Keratinocyte (primary cell): Measurements from ENCODE around the gene ZNF709. TPM values are rescaled to one million over a fixed set of nuclear protein-coding genes. Genes with fewer than 3 reads are reported as not detected.
"Not testable (repeated sequence)": the region's sequence is repeated elsewhere in the genome, so short reads cannot be mapped to it uniquely, and the experiment has no call there.

Source experiments
- DNase-seq: peaks from one replicate; pipeline ENCODE4 v3.0.0-alpha.2; 2011; ENCODE audit warnings: low read depth, missing footprints, low spot score
- FAIRE-seq: peaks from 2 replicates; lab custom pipeline; 2011; peaks lifted over from hg19 to GRCh38; lab: Jason Lieb, UNC
- H2AFZ ChIP-seq: 2 replicates; pipeline ENCODE4 v1.6.0; 2012; ENCODE audit warnings: low read length, control low read depth, inconsistent platforms; ENCODE audit not compliant: control insufficient read depth
- H3K27ac ChIP-seq: 2 replicates; pipeline ENCODE4 v1.5.1; 2011; ENCODE audit warnings: low read length; ENCODE audit not compliant: control insufficient read depth, insufficient read depth
- H3K27me3 ChIP-seq: 3 replicates; pipeline ENCODE4 v1.6.0; 2011; ENCODE audit warnings: low read length; ENCODE audit not compliant: control insufficient read depth, insufficient read depth; ENCODE audit errors: extremely low read depth
- H3K36me3 ChIP-seq, 2 experiments: 2 replicates in 1 of 2; 3 replicates in 1 of 2; pipeline ENCODE4 v1.5.1; 2011; ENCODE audit warnings: low read length in 2 of 2, mild to moderate bottlenecking in 1 of 2; ENCODE audit not compliant: control insufficient read depth in 2 of 2, insufficient read depth in 2 of 2; ENCODE audit errors: extremely low read depth in 1 of 2
- H3K4me1 ChIP-seq: 3 replicates; pipeline ENCODE4 v1.5.1; 2011; ENCODE audit warnings: low read length; ENCODE audit not compliant: control insufficient read depth, insufficient read depth; ENCODE audit errors: extremely low read depth
- H3K4me2 ChIP-seq: 3 replicates; pipeline ENCODE4 v1.6.0; 2011; ENCODE audit warnings: low read depth, low read length; ENCODE audit not compliant: control insufficient read depth, insufficient read depth; ENCODE audit errors: extremely low read depth
- H3K4me3 ChIP-seq, 3 experiments: fragments of 200-600 bp in 1 of 3; sonication (generic) in 1 of 3; 2 replicates in 2 of 3; 3 replicates in 1 of 3; pipeline ENCODE4 v1.5.1; 2011 to 2016; ENCODE audit warnings: low read length in 3 of 3, mild to moderate bottlenecking in 3 of 3, control low read depth in 2 of 3, inconsistent platforms in 1 of 3, low read depth in 1 of 3, mixed read lengths in 1 of 3, mixed run types in 1 of 3, moderate library complexity in 1 of 3; ENCODE audit not compliant: control insufficient read depth in 2 of 3, insufficient read depth in 2 of 3; ENCODE audit errors: extremely low read depth in 1 of 3
- H3K79me2 ChIP-seq: 2 replicates; pipeline ENCODE4 v1.6.0; 2012; ENCODE audit warnings: low read length; ENCODE audit not compliant: control insufficient read depth, insufficient read depth
- H3K9ac ChIP-seq: 3 replicates; pipeline ENCODE4 v1.6.0; 2011; ENCODE audit warnings: low read length; ENCODE audit not compliant: control insufficient read depth, insufficient read depth; ENCODE audit errors: extremely low read depth
- H3K9me1 ChIP-seq: 3 replicates; pipeline ENCODE4 v1.6.0; 2011; ENCODE audit warnings: low read length; ENCODE audit not compliant: control insufficient read depth, insufficient read depth; ENCODE audit errors: extremely low read depth
- H3K9me3 ChIP-seq: 2 replicates; pipeline ENCODE4 v1.5.1; 2012; ENCODE audit warnings: low read depth, low read length; ENCODE audit not compliant: control insufficient read depth
- H4K20me1 ChIP-seq: 3 replicates; pipeline ENCODE4 v1.6.0; 2011; ENCODE audit warnings: low read length; ENCODE audit not compliant: control insufficient read depth, insufficient read depth; ENCODE audit errors: extremely low read depth
- EZH2 ChIP-seq: IDR thresholded peaks from one replicate; pipeline ENCODE4 v1.6.1; 2012; ENCODE audit warnings: inconsistent platforms, mild to moderate bottlenecking, low read length, moderate library complexity
- dilution Hi-C: fragments of 300-500 bp; cut with MboI; formaldehyde crosslinking; loops from one replicate; pipeline ENCODE4 v1.7.0; 2020; ENCODE audit warnings: low sequenced_read_pairs; ENCODE audit not compliant: extremely low pct_ligation_motif_present
- polyA plus RNA-seq, 5 experiments: library from polyadenylated mRNA; depleted of rRNA in 3 of 5; stranded (reverse) in 3 of 5; stranded (forward) in 1 of 5; unstranded in 1 of 5; fragments of >200 nt; gene quantifications; 1 replicate in 1 of 5; 2 replicates in 3 of 5; 3 replicates in 1 of 5; pipeline versions ENCODE4 v1.2.1 to v1.2.3, GENCODE V29; 2011 to 2012; ENCODE audit warnings: missing spikeins in 2 of 5, low read depth in 1 of 5, low replicate concordance in 1 of 5
- TF ChIP-seq, protein P1 (sequence below), 3 experiments: IDR thresholded peaks in 1 of 3; conservative IDR thresholded peaks in 1 of 3; optimal IDR thresholded peaks in 1 of 3; 2 replicates in 2 of 3; 3 replicates in 1 of 3; pipeline versions ENCODE3 to v1.5.1; 2011; ENCODE audit warnings: low read length in 3 of 3, mild to moderate bottlenecking in 3 of 3, moderate library complexity in 2 of 3, control low read depth in 1 of 3, inconsistent platforms in 1 of 3; ENCODE audit not compliant: insufficient read depth in 2 of 3; ENCODE audit errors: extremely low read depth in 1 of 3

The ZNF709 gene
- polyA plus RNA-seq, 1 donor (not counting 4 experiments of a cell fraction or from before 2014, with no cell fraction given) = 0.98 TPM

DNA sequence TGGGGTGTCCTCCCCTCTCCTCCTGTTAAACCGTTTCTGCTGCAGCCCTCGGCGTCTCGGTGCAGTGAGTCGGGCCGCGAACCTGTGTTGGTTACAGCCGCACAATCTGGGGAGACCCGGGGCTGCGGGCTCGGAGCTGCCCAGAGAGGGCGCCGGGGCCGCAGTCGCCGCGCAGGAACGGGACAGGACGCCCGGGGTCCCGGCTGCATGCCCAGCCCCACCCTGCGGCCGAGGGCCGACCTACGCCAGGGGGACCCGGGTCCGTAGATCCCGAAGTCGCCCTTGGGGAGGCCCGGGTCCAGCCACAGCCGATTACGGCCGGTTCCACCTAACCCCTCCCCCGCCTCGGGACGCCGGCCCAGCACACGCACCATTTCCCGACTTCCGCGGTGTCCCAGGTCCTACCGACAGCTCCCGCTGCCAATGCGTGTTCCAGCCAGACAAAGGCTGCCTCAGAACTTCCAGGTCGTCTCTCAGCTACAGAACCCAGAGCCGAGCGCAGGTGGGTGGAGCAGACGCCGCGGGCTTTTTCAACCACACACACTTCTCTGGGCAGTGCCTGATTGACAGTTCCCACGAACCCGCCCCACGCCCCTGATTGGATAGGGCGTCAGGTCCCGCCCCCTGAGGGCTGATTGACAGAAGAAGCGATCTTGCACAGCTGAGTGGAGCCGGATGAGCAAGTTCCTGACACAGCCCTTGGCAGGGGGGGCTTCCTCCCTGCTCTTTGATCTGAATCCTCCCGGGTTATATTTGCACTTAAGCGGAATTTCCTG, 43.9 kb downstream of the ZNF709 start, which contains the start of gene ZNF443:
Gene ZNF443, minus strand, starts transcription at position 481 of the 776 bp plus-strand sequence. Its CDS starts 107 bp downstream, at position 374.
- H3K27ac ChIP-seq = peak within 1 kb of the TSS; percentile 31

DNA sequence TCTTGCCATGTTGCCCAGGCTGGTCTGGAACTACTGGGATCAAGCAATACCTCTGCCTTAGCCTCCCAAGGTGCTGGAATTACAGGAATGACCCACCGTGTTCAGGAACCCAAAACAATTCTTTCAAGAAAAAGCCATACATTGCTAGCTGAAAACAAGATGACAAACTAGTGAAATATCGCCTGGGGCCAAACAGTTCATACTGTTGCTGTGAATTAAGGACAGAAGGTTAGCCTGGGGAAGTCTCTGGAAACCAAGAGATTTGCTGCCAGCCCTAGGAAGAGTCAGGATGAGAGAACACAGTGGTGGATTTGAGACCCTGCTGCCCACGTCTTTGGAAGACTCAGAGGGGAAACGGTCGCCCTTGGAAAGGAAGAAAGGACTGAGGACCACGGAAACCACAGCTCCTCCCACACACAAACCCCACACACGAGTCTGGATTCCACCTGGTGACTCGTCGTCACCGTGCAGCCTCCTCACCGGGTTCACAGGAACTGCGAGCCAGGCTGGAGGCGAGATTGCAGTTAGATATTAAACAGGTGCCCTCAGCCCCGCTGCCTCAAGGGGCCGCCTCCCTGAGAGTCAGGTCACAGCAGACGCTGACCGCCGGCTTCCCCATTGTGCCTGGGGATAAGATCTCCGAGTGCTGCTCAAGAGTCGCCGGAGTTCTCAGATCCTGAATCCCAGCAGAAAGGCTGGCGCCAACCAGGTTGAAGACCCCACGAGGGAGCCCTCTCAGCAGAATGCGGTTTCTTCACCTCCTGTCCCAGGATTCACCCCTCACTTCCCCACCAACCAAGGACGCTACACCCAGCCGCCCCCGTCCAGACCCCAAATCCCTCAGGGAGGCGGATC, 44.7 kb downstream of the ZNF709 start:
- H3K27ac ChIP-seq = peak overlapping the region; percentile 31
- peak overlapping the region; percentile 88 for H2AFZ ChIP-seq

More for the DNA sequence above, 43.9 kb downstream of the ZNF709 start, which contains the start of gene ZNF443:
- H2AFZ ChIP-seq = peak within 1 kb of the TSS; percentile 88
- FAIRE-seq = peak; percentile 70
- dilution Hi-C loops = no loop called here
- no peaks in the 10 kb centered on the region for H3K9me3 ChIP-seq
- H4K20me1 ChIP-seq = no peaks in the 10 kb centered on the region
- no peaks in the 10 kb centered on the region for H3K4me1 ChIP-seq
- no peaks in the 10 kb centered on the region for H3K27me3 ChIP-seq
- peak within 1 kb of the TSS; percentile 68 to 78 (median 70) for H3K4me3 ChIP-seq
- peak within 1 kb of the TSS; percentile 74 for H3K9ac ChIP-seq
- H3K79me2 ChIP-seq = no peaks in the 10 kb centered on the region
- H3K4me2 ChIP-seq = peak within 1 kb of the TSS; percentile 80
- H3K36me3 ChIP-seq = no peaks in the 10 kb centered on the region
- H3K9me1 ChIP-seq = no peaks in the 10 kb centered on the region
- peak; percentile 97 for DNase-seq
- no peak for TF ChIP-seq EZH2
- TF ChIP-seq, protein P1, sequence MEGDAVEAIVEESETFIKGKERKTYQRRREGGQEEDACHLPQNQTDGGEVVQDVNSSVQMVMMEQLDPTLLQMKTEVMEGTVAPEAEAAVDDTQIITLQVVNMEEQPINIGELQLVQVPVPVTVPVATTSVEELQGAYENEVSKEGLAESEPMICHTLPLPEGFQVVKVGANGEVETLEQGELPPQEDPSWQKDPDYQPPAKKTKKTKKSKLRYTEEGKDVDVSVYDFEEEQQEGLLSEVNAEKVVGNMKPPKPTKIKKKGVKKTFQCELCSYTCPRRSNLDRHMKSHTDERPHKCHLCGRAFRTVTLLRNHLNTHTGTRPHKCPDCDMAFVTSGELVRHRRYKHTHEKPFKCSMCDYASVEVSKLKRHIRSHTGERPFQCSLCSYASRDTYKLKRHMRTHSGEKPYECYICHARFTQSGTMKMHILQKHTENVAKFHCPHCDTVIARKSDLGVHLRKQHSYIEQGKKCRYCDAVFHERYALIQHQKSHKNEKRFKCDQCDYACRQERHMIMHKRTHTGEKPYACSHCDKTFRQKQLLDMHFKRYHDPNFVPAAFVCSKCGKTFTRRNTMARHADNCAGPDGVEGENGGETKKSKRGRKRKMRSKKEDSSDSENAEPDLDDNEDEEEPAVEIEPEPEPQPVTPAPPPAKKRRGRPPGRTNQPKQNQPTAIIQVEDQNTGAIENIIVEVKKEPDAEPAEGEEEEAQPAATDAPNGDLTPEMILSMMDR (optimal IDR thresholded peaks at IDR 0.05 in 1 of 3, IDR thresholded peaks at IDR 0.05 in 1 of 3, conservative IDR thresholded peaks at IDR 0.05 in 1 of 3; ENCODE audit: extremely low read depth in 1 of 3, insufficient read depth in 2 of 3, low read length in 3 of 3) = no peak

DNA sequence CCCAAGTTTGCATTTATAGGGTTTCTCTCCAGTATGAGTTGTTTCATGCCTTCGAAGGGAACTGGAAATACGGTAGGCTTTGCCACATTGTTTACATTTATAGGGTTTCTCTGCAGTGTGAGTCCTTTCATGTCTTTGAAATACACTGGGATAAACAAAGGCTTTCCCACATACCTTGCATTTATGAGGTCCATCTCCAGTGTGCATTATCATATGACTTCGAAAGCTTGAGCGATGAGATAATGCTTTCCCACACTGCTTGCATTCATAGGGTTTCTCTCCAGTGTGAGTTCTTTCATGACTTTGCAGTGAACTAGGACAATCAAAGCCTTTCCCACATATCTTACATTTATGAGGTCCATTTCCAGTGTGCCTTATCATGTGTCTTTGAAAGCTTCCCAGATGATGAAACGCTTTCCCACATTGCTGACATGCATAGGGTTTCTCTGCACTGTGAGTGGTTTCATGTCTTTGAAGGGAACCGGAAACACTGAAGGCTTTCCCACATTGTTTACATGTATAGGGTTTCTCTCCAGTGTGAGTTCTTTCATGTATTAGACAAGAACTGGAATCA, 53.8 kb downstream of the ZNF709 start:
- H3K79me2 ChIP-seq, FAIRE-seq, dilution Hi-C loops, H3K36me3 ChIP-seq, H3K4me2 ChIP-seq, H3K4me3 ChIP-seq, H2AFZ ChIP-seq, H3K4me1 ChIP-seq, H3K9me1 ChIP-seq, H4K20me1 ChIP-seq, H3K27me3 ChIP-seq, H3K27ac ChIP-seq, DNase-seq, H3K9ac ChIP-seq: not testable (repeated sequence)
- H3K9me3 ChIP-seq = peaks cover 20% of the 10 kb centered on the region

More for the DNA sequence above, 44.7 kb downstream of the ZNF709 start:
- H3K79me2 ChIP-seq, H3K4me1 ChIP-seq, FAIRE-seq, H4K20me1 ChIP-seq, H3K36me3 ChIP-seq, H3K9me3 ChIP-seq, dilution Hi-C loops, H3K27me3 ChIP-seq, H3K9me1 ChIP-seq, DNase-seq: not testable (repeated sequence)
- Histone ChIP-seq H3K9ac (peak overlapping the region; percentile 74), H3K4me2 (peak overlapping the region; percentile 80), H3K4me3 (peak overlapping the region; percentile 68 to 78 (median 70))
